KMS-11 (cell line): Measurements from ENCODE around the gene CLRN3.

Experiments
- H2AFZ ChIP-seq: fragments of 200-600 bp; sonication (generic); 2 replicates; pipeline ENCODE4 v1.6.1; 2016; ENCODE audit warnings: antibody characterized with exemption, mixed run types, low read depth
- H3K27ac ChIP-seq: fragments of 200-600 bp; sonication (generic); 2 replicates; pipeline ENCODE4 v1.6.1; 2016; ENCODE audit warnings: mild to moderate bottlenecking, mixed run types
- H3K27me3 ChIP-seq: fragments of 200-600 bp; sonication (generic); 2 replicates; pipeline ENCODE4 v1.6.1; 2017; ENCODE audit warnings: mild to moderate bottlenecking, low read depth, mixed run types, moderate library complexity; ENCODE audit not compliant: insufficient read depth
- H3K36me3 ChIP-seq: fragments of 200-600 bp; sonication (generic); 2 replicates; pipeline ENCODE4 v1.6.1; 2017; ENCODE audit warnings: mild to moderate bottlenecking, mixed run types; ENCODE audit not compliant: insufficient read depth
- H3K4me1 ChIP-seq: fragments of 200-600 bp; sonication (generic); 2 replicates; pipeline ENCODE4 v1.6.1; 2016; ENCODE audit warnings: mild to moderate bottlenecking, low read depth, mixed run types; ENCODE audit not compliant: poor library complexity, severe bottlenecking
- H3K4me2 ChIP-seq: fragments of 200-600 bp; sonication (generic); 2 replicates; pipeline ENCODE4 v1.7.0; 2016; ENCODE audit warnings: mild to moderate bottlenecking, mixed run types
- H3K4me3 ChIP-seq: fragments of 200-600 bp; sonication (generic); IDR thresholded peaks from 2 replicates; pipeline ENCODE4 v1.6.1; 2017; ENCODE audit warnings: low read depth, low read length, mixed read lengths; ENCODE audit not compliant: insufficient read depth
- H3K79me2 ChIP-seq: fragments of 200-600 bp; sonication (generic); 2 replicates; pipeline ENCODE4 v1.6.1; 2016; ENCODE audit warnings: low read depth, mixed run types; ENCODE audit not compliant: insufficient read depth
- H3K9ac ChIP-seq: fragments of 200-600 bp; sonication (generic); 2 replicates; pipeline ENCODE4 v1.6.1; 2016; ENCODE audit warnings: mild to moderate bottlenecking, mixed run types
- H4K20me1 ChIP-seq: fragments of 200-600 bp; sonication (generic); 2 replicates; pipeline ENCODE4 v1.6.1; 2016; ENCODE audit warnings: mild to moderate bottlenecking, mixed run types; ENCODE audit not compliant: insufficient read depth
- TF ChIP-seq, protein P1 (sequence below): fragments of 200-600 bp; sonication (generic); conservative IDR thresholded peaks from 2 replicates; pipeline ENCODE4 v1.6.1; 2017; ENCODE audit warnings: low read depth, mild to moderate bottlenecking, antibody characterized with exemption, low read length, moderate library complexity, mixed read lengths

CLRN3 gene

DNA sequence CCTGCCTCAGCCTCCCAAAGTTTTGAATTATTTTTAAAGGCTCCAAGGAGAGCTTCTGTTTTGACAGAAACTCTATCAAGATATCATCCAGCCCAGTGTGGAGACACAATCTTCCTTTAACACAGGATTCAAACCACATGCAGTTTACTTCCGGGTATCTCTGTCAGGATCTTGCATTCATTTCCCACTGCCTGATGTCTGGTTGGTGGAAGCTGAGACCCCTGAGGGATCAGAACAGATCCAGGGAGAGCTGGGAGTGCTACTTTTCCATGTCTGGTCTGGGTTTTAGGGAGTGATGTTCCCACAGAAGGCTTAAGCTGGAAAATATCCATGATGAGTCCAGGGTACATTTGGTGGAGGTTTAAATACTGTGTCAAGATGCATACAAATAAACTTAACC, 30.9 kb upstream of the CLRN3 start:
- Histone ChIP-seq H3K36me3 (no peaks in the 10 kb centered on the region), H2AFZ (no peak overlapping the region), H3K27ac (no peak overlapping the region), H3K4me2 (no peak overlapping the region), H3K27me3 (no peaks in the 10 kb centered on the region), H3K79me2 (no peaks in the 10 kb centered on the region), H3K4me1 (no peaks in the 10 kb centered on the region), H3K4me3 (no peak overlapping the region), H3K9ac (no peak overlapping the region), H4K20me1 (no peaks in the 10 kb centered on the region)
- TF ChIP-seq, protein P1, sequence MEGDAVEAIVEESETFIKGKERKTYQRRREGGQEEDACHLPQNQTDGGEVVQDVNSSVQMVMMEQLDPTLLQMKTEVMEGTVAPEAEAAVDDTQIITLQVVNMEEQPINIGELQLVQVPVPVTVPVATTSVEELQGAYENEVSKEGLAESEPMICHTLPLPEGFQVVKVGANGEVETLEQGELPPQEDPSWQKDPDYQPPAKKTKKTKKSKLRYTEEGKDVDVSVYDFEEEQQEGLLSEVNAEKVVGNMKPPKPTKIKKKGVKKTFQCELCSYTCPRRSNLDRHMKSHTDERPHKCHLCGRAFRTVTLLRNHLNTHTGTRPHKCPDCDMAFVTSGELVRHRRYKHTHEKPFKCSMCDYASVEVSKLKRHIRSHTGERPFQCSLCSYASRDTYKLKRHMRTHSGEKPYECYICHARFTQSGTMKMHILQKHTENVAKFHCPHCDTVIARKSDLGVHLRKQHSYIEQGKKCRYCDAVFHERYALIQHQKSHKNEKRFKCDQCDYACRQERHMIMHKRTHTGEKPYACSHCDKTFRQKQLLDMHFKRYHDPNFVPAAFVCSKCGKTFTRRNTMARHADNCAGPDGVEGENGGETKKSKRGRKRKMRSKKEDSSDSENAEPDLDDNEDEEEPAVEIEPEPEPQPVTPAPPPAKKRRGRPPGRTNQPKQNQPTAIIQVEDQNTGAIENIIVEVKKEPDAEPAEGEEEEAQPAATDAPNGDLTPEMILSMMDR: no peak

DNA sequence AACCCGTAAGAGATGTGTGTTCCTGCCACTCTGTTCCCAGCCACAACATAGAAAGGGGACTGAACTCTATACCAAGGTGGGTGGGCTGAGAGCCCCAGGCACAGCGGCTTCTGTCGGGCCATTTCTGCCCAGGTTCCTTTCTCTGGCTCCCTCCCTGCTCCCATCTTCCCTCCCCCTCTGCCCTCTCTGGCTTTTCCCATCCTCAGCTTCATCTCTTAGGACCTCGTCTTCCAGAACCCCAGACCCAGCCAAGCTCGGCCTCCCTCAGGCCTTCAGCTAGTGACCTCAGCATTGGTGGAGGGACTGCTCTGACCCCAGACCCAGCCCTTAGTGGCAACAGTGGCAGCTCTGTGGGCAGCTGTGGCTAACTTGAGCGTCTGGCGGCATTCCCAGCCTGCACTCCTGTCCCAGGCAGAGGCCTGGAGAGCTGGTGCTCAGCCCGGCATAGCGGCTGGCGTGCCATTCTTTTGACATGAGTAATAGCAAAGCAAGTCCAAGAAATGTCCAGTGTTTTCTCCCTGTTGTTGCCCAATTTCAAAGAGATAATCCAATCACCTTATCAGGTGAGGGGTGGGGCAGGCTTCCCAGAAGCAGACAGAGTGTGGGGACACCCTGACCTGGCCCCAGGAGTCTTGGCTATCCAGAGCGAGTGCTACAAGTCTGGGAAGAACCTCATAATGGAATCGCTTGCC, 30.1 kb upstream of the CLRN3 start:
- no peaks in the 10 kb centered on the region for H3K79me2 ChIP-seq
- no peaks in the 10 kb centered on the region for H3K36me3 ChIP-seq
- H3K4me2 ChIP-seq: no peak overlapping the region
- no peaks in the 10 kb centered on the region for H3K27me3 ChIP-seq
- H3K27ac ChIP-seq: no peak overlapping the region
- no peak overlapping the region for H3K9ac ChIP-seq
- TF ChIP-seq, protein P1: no peak
- no peak overlapping the region for H2AFZ ChIP-seq
- no peaks in the 10 kb centered on the region for H3K4me1 ChIP-seq
- H4K20me1 ChIP-seq: no peaks in the 10 kb centered on the region
- no peak overlapping the region for H3K4me3 ChIP-seq

DNA sequence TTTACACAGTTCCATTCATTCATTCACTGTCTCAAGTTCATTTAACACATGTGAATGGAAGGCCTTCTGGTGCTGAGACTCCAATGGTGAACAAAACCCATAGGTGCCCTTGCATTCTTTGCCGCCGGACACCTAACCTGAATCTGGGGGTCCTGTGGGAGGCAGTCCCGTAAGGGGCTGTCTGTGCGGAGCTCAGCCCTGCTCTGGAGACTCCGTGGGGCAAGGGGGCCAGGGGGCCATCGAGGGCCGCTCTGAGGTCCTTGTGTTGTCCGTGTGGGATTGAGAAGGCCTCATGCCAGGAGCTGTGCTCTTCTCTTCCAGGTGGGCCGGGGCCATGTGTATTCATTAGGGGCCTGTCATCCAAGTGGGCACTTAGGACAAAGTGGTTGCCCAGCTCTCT, 29.5 kb upstream of the CLRN3 start:
- no peaks in the 10 kb centered on the region for H3K27me3 ChIP-seq
- TF ChIP-seq, protein P1: no peak
- no peak overlapping the region for H2AFZ ChIP-seq
- no peaks in the 10 kb centered on the region for H3K79me2 ChIP-seq
- no peak overlapping the region for H3K4me3 ChIP-seq
- H3K9ac ChIP-seq: no peak overlapping the region
- H3K27ac ChIP-seq: no peak overlapping the region
- no peaks in the 10 kb centered on the region for H4K20me1 ChIP-seq
- H3K4me1 ChIP-seq: no peaks in the 10 kb centered on the region
- no peak overlapping the region for H3K4me2 ChIP-seq
- H3K36me3 ChIP-seq: no peaks in the 10 kb centered on the region

DNA sequence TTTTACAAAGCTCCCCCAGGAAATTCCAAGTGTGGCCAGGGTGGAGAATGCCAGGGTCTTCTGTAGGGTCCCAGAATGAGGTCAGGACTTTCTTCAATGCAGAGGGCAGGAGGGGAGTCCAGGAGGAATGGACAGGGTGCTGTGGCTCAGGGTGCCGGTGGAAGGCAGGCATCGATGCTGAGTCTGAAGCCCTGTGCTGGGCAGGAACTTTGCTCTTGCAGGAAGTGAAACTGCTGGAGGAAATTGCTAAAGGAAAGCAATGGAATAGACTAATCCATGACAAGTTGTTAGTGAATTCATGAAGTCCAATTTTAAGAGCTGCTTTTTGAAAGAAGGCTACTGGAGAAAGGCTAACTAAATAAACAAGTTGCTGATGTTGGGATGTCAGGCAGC, 29.0 kb upstream of the CLRN3 start:
- H3K27me3 ChIP-seq: no peaks in the 10 kb centered on the region
- no peaks in the 10 kb centered on the region for H3K36me3 ChIP-seq
- no peaks in the 10 kb centered on the region for H4K20me1 ChIP-seq
- H3K4me1 ChIP-seq: no peaks in the 10 kb centered on the region
- no peak overlapping the region for H3K4me3 ChIP-seq
- no peaks in the 10 kb centered on the region for H3K79me2 ChIP-seq
- H3K9ac ChIP-seq: no peak overlapping the region
- TF ChIP-seq, protein P1: no peak
- no peak overlapping the region for H2AFZ ChIP-seq
- no peak overlapping the region for H3K4me2 ChIP-seq
- no peak overlapping the region for H3K27ac ChIP-seq
